HG03571 (cell line): ENCODE measurements around the gene SIX5.
"Not testable (repeated sequence)": the region's sequence is repeated elsewhere in the genome, so short reads cannot be mapped to it uniquely, and the experiment has no call there.

Experiments used
- ATAC-seq: cut with Tn5 transposase; IDR thresholded peaks from one replicate; pipeline ENCODE4 v1.9.1; 2021; ENCODE audit not compliant: unreplicated experiment

SIX5 gene

GRCh38 chr19:45768984-45769782 is at the start of gene SIX5:
Gene SIX5, minus strand, starts transcription at chr19:45769252. Its CDS starts 408 bp downstream, at chr19:45768844.
- ATAC-seq: peak; percentile 55

- ATAC-seq: no peak
Measured at GRCh38 chr19:45817725-45818301, 48.8 kb upstream of the SIX5 start.

- peak; percentile 70 for ATAC-seq
Measured at GRCh38 chr19:45817010-45817724, 48.1 kb upstream of the SIX5 start.

GRCh38 chr19:45816236-45817009 is 47.4 kb upstream of the SIX5 start:
- no peak for ATAC-seq

GRCh38 chr19:45815481-45816216 is 46.6 kb upstream of the SIX5 start:
- no peak for ATAC-seq

GRCh38 chr19:45814851-45815480 is 45.9 kb upstream of the SIX5 start, which contains the start of gene RSPH6A:
Gene RSPH6A, minus strand, starts transcription at chr19:45815308. Its CDS starts 132 bp downstream, at chr19:45815176.
- ATAC-seq: no peak

- ATAC-seq: no peak
Measured at GRCh38 chr19:45814166-45814780, 45.2 kb upstream of the SIX5 start.

GRCh38 chr19:45812297-45812696 is 43.2 kb upstream of the SIX5 start:
- ATAC-seq: no peak

GRCh38 chr19:45809643-45810159 is 40.6 kb upstream of the SIX5 start:
- no peak for ATAC-seq

- ATAC-seq: no peak
Measured at GRCh38 chr19:45805719-45806118, 36.7 kb upstream of the SIX5 start.

GRCh38 chr19:45804959-45805230 is 35.8 kb upstream of the SIX5 start:
- no peak for ATAC-seq

- ATAC-seq: no peak
Measured at GRCh38 chr19:45804140-45804958, 35.3 kb upstream of the SIX5 start.

- ATAC-seq: no peak
Measured at GRCh38 chr19:45801603-45802175, 32.6 kb upstream of the SIX5 start.

- no peak for ATAC-seq
Measured at GRCh38 chr19:45800070-45800553, 31.1 kb upstream of the SIX5 start.

GRCh38 chr19:45799541-45799940 is 30.5 kb upstream of the SIX5 start:
- ATAC-seq: not testable (repeated sequence)

GRCh38 chr19:45798995-45799517 is 30.0 kb upstream of the SIX5 start:
- no peak for ATAC-seq

- no peak for ATAC-seq
Measured at GRCh38 chr19:45794627-45795026, 25.6 kb upstream of the SIX5 start.

- ATAC-seq: no peak
Measured at GRCh38 chr19:45793876-45794275, 24.8 kb upstream of the SIX5 start.
